ENCODE data around the gene ZFHX3. TPM values are rescaled to one million over a fixed set of nuclear protein-coding genes. Genes with fewer than 3 reads are reported as not detected.

The ZFHX3 gene
- total RNA-seq, 2 donors from 2014 or later: 57.7 to 70.1 TPM

DNA sequence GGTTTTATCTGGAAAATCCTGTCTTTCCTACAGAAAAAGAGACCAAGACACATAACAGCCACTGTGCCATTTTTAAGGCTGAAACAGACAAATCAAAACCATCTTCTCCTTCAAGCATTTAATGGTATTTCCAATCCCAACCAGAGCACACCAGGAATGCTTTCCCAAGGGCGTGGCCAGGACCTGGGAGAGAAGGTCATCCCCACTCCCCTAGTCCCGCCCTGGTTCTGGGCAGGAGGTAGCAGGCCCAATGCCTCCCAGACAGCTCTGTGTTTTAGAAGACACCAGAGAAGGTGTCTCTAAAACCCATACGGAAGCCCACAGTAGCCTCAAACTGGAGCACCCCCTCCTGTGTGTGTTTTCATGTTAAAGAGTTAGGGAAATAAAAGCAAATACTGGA, 214.4 kb downstream of the ZFHX3 start:
- H3K27me3 ChIP-seq (replicated peaks; ENCODE audit: insufficient read depth): no peaks in the 10 kb centered on the region
- ATAC-seq (ENCODE audit: insufficient number of reproducible peaks, low FRiP score, low read depth) (no peak), DNase-seq (ENCODE audit: low spot score) (no peak)
- TF ChIP-seq, protein P1, sequence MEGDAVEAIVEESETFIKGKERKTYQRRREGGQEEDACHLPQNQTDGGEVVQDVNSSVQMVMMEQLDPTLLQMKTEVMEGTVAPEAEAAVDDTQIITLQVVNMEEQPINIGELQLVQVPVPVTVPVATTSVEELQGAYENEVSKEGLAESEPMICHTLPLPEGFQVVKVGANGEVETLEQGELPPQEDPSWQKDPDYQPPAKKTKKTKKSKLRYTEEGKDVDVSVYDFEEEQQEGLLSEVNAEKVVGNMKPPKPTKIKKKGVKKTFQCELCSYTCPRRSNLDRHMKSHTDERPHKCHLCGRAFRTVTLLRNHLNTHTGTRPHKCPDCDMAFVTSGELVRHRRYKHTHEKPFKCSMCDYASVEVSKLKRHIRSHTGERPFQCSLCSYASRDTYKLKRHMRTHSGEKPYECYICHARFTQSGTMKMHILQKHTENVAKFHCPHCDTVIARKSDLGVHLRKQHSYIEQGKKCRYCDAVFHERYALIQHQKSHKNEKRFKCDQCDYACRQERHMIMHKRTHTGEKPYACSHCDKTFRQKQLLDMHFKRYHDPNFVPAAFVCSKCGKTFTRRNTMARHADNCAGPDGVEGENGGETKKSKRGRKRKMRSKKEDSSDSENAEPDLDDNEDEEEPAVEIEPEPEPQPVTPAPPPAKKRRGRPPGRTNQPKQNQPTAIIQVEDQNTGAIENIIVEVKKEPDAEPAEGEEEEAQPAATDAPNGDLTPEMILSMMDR (IDR thresholded peaks at IDR 0.05): no peak
- peak overlapping the region in 1 of 2 donors; percentile 25 for H3K27ac ChIP-seq
- H3K4me1 ChIP-seq (ENCODE audit: control insufficient read depth in 1 of 2, low read depth in 2 of 2): peaks cover 8 to 35% of the 10 kb centered on the region in 2 donors
- no peaks in the 10 kb centered on the region for H3K9me3 ChIP-seq
- no peak overlapping the region for H3K4me3 ChIP-seq
- peaks cover 3% of the 10 kb centered on the region for H3K36me3 ChIP-seq

DNA sequence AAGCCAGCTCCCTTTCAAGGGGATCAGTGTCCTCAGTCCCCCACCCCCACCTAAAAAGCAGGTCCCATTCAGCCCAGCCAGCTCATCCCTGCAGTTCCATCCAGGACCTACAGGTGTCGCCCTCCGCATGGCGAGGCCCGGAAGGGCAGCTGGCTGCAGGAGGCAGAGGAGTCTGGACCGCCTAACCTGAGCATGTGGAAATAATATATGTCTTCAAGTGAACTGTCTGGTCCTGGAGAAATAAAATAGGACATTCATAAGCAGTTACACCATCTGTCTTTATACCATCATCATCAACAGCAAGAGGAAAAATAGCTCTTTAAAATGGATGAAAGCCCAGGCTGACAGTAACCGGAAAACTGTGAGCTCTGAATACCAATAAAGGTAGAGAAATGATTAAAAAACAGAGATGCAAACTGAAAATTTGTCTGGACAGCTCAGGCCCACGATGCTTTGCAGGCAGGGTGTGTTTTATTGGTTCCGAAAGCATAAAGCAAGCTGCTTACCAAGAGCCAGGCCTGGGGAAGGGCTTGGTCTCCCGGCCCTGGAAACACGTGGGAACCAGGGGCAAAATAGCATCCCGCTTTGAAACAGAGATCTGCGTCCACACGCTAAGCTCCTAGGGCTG, 215.2 kb downstream of the ZFHX3 start:
- Histone ChIP-seq H3K4me1 (ENCODE audit: control insufficient read depth in 1 of 2, low read depth in 2 of 2) (peaks cover 14 to 43% of the 10 kb centered on the region in 2 donors), H3K9me3 (no peaks in the 10 kb centered on the region), H3K36me3 (peaks cover 3% of the 10 kb centered on the region), H3K27ac (peak overlapping the region; percentile 25 to 28), H3K4me3 (no peak overlapping the region), H3K27me3 (replicated peaks; ENCODE audit: insufficient read depth) (no peaks in the 10 kb centered on the region)
- DNase-seq (ENCODE audit: low spot score) (no peak), ATAC-seq (ENCODE audit: insufficient number of reproducible peaks, low FRiP score, low read depth) (peak; percentile 56)
- TF ChIP-seq, protein P1 (IDR thresholded peaks at IDR 0.05): peak; percentile 99

DNA sequence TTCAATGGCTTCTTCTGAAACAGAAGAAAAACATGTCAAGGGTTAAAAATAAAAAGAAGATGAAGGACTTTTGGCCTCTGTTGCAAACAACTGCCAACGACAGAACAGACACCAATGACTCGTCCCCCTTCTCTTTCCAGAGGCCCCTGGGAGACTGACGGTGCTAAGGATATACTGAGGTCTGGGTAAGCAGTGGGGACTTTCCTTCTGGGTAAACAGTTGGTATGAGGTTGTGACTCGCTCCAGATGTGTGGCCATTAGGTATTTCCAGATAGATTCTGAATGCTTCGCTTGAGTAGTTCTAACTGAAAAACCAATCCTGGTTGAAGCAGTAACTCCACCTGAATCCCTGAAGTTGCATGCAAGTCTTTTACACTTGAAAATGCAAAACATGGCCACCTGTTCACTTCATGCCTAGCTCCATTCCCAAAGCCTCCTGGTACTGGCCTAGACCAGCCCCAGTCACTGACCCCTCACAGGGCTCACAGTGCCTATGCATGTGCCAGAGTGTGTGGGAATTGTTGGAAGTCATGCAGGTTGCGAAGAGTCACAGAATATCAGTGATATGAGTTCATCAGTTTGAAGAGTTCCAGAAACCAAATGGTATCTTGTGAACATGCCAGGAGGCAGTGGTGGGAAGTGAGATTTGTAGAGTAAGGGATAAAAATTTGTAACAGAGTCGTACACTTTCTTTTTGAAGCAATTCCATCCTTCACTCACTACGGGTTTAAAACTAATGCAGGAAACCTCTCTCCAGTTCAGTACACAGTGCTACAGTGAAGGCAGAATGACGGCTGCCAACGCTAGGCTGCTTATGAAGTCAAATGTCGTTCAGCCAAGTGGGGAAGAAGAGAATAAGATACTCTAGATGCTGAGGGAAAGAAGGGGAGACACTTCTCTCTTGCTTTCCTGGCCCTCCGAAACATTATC, 217.8 kb downstream of the ZFHX3 start:
- DNase-seq (ENCODE audit: low spot score): no peak
- Histone ChIP-seq H3K27ac (no peak overlapping the region), H3K9me3 (no peaks in the 10 kb centered on the region), H3K36me3 (peaks cover 3% of the 10 kb centered on the region), H3K4me1 (ENCODE audit: control insufficient read depth in 1 of 2, low read depth in 2 of 2) (peaks cover 14 to 45% of the 10 kb centered on the region in 2 donors), H3K27me3 (replicated peaks; ENCODE audit: insufficient read depth) (no peaks in the 10 kb centered on the region), H3K4me3 (no peak overlapping the region)
- TF ChIP-seq, protein P1 (IDR thresholded peaks at IDR 0.05): no peak
- no peak for ATAC-seq (ENCODE audit: insufficient number of reproducible peaks, low FRiP score, low read depth)

- Histone ChIP-seq H3K36me3 (peaks cover 3% of the 10 kb centered on the region), H3K27ac (no peak overlapping the region), H3K4me1 (ENCODE audit: control insufficient read depth in 1 of 2, low read depth in 2 of 2) (peaks cover 7 to 41% of the 10 kb centered on the region in 2 donors), H3K4me3 (no peak overlapping the region), H3K9me3 (no peaks in the 10 kb centered on the region), H3K27me3 (replicated peaks; ENCODE audit: insufficient read depth) (no peaks in the 10 kb centered on the region)
- DNase-seq (ENCODE audit: low spot score) (no peak), ATAC-seq (ENCODE audit: insufficient number of reproducible peaks, low FRiP score, low read depth) (no peak)
- TF ChIP-seq, protein P1 (IDR thresholded peaks at IDR 0.05): no peak
These were observed 220.1 kb downstream of the ZFHX3 start for GRCh38 chr16:72827866-72828265.

- Histone ChIP-seq H3K9me3 (no peaks in the 10 kb centered on the region), H3K4me3 (no peak overlapping the region), H3K27me3 (replicated peaks; ENCODE audit: insufficient read depth) (no peaks in the 10 kb centered on the region), H3K36me3 (peaks cover 3% of the 10 kb centered on the region), H3K27ac (no peak overlapping the region), H3K4me1 (ENCODE audit: control insufficient read depth in 1 of 2, low read depth in 2 of 2) (peaks cover 7 to 42% of the 10 kb centered on the region in 2 donors)
- ATAC-seq (ENCODE audit: insufficient number of reproducible peaks, low FRiP score, low read depth): no peak
- TF ChIP-seq, protein P1 (IDR thresholded peaks at IDR 0.05): no peak
- no peak for DNase-seq (ENCODE audit: low spot score)
These were observed 221.9 kb downstream of the ZFHX3 start for GRCh38 chr16:72825912-72826621.
